ENCODE measurements around the gene ADGRF5.

The ADGRF5 gene

DNA sequence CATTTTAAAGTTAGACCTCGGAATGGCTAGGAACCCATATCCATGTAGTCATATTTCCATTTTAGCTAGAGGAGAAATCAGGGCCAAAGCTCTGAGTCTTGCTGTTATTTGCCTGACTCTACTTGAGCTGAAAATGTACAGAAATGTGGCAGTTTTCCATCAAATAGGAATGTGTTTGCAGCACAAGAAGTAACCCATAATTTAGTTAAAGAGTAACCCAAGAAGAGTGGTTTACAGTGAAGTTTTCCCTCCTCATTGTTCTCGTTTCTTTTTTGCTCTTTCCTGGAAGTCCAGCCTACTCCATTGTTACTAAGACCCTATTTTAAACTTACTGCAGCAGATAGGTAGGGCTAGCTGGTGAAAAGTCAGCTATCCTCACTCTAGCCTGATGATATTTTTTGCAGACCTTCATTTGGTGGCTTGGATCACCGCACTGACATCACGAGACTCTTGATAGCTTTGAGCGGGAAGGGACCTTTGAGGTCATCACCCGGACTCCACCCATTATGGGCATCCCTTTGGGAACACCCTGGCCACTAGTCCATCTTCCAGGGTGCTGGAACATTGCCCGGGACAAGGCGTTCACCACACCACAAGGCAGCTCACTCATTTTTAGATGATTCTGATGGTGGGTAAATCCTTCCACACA is 28.0 kb upstream of the ADGRF5 start:
- Histone ChIP-seq H3K4me1 (ENCODE audit: insufficient read depth, low read length, severe bottlenecking) (no peaks in the 10 kb centered on the region), H3K27ac (ENCODE audit: low read depth, low read length, poor library complexity, severe bottlenecking) (no peak overlapping the region), H3K36me3 (ENCODE audit: insufficient read depth, low read length) (no peaks in the 10 kb centered on the region), H4K20me1 (ENCODE audit: insufficient read depth, low read length) (no peaks in the 10 kb centered on the region), H3K27me3 (ENCODE audit: insufficient read depth, low read length) (no peaks in the 10 kb centered on the region), H3K4me3 (ENCODE audit: low read depth, low read length, poor library complexity, severe bottlenecking) (no peak overlapping the region), H3K9me2 (ENCODE audit: low read depth, low read length) (no peaks in the 10 kb centered on the region), H3K9ac (ENCODE audit: low read length) (no peak overlapping the region), H3K9me3 (ENCODE audit: low read length) (no peaks in the 10 kb centered on the region), H3K79me2 (ENCODE audit: insufficient read depth, low read length) (no peaks in the 10 kb centered on the region), H2AFZ (ENCODE audit: low read length) (no peak overlapping the region), H3F3A (ENCODE audit: insufficient read depth, low read length) (no peaks in the 10 kb centered on the region), H3K4me2 (ENCODE audit: low read length) (no peak overlapping the region)
- TF ChIP-seq EZH2 (IDR thresholded peaks at IDR 0.05; ENCODE audit: borderline replicate concordance, low read length), result no peak
- TF ChIP-seq, protein P1, sequence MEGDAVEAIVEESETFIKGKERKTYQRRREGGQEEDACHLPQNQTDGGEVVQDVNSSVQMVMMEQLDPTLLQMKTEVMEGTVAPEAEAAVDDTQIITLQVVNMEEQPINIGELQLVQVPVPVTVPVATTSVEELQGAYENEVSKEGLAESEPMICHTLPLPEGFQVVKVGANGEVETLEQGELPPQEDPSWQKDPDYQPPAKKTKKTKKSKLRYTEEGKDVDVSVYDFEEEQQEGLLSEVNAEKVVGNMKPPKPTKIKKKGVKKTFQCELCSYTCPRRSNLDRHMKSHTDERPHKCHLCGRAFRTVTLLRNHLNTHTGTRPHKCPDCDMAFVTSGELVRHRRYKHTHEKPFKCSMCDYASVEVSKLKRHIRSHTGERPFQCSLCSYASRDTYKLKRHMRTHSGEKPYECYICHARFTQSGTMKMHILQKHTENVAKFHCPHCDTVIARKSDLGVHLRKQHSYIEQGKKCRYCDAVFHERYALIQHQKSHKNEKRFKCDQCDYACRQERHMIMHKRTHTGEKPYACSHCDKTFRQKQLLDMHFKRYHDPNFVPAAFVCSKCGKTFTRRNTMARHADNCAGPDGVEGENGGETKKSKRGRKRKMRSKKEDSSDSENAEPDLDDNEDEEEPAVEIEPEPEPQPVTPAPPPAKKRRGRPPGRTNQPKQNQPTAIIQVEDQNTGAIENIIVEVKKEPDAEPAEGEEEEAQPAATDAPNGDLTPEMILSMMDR (IDR thresholded peaks at IDR 0.05; ENCODE audit: low read length), result no peak

- no peaks in the 10 kb centered on the region for H3K9me3 ChIP-seq (ENCODE audit: low read length)
- no peak overlapping the region for H3K4me3 ChIP-seq (ENCODE audit: low read depth, low read length, poor library complexity, severe bottlenecking)
- H3K9ac ChIP-seq (ENCODE audit: low read length), result no peak overlapping the region
- H3K79me2 ChIP-seq (ENCODE audit: insufficient read depth, low read length), result no peaks in the 10 kb centered on the region
- no peaks in the 10 kb centered on the region for H3K9me2 ChIP-seq (ENCODE audit: low read depth, low read length)
- no peak overlapping the region for H3K4me2 ChIP-seq (ENCODE audit: low read length)
- H2AFZ ChIP-seq (ENCODE audit: low read length), result no peak overlapping the region
- no peak for TF ChIP-seq EZH2 (IDR thresholded peaks at IDR 0.05; ENCODE audit: borderline replicate concordance, low read length)
- TF ChIP-seq, protein P1 (IDR thresholded peaks at IDR 0.05; ENCODE audit: low read length), result no peak
- no peaks in the 10 kb centered on the region for H4K20me1 ChIP-seq (ENCODE audit: insufficient read depth, low read length)
- H3K27ac ChIP-seq (ENCODE audit: low read depth, low read length, poor library complexity, severe bottlenecking), result no peak overlapping the region
- no peaks in the 10 kb centered on the region for H3K36me3 ChIP-seq (ENCODE audit: insufficient read depth, low read length)
- H3K4me1 ChIP-seq (ENCODE audit: insufficient read depth, low read length, severe bottlenecking), result no peaks in the 10 kb centered on the region
- no peaks in the 10 kb centered on the region for H3K27me3 ChIP-seq (ENCODE audit: insufficient read depth, low read length)
- no peaks in the 10 kb centered on the region for H3F3A ChIP-seq (ENCODE audit: insufficient read depth, low read length)
Observed at GRCh38 chr6:46948699-46949098, 27.0 kb upstream of the ADGRF5 start.

- TF ChIP-seq EZH2 (IDR thresholded peaks at IDR 0.05; ENCODE audit: borderline replicate concordance, low read length), result no peak
- TF ChIP-seq, protein P1 (IDR thresholded peaks at IDR 0.05; ENCODE audit: low read length), result no peak
Observed at GRCh38 chr6:46947497-46947896, 25.8 kb upstream of the ADGRF5 start.

More at GRCh38 chr6:46947497-46947896, 25.8 kb upstream of the ADGRF5 start:
- Histone ChIP-seq H3K9me3 (ENCODE audit: low read length) (no peaks in the 10 kb centered on the region), H3K79me2 (ENCODE audit: insufficient read depth, low read length) (no peaks in the 10 kb centered on the region), H4K20me1 (ENCODE audit: insufficient read depth, low read length) (no peaks in the 10 kb centered on the region), H3K9ac (ENCODE audit: low read length) (no peak overlapping the region), H3F3A (ENCODE audit: insufficient read depth, low read length) (no peaks in the 10 kb centered on the region), H3K4me1 (ENCODE audit: insufficient read depth, low read length, severe bottlenecking) (no peaks in the 10 kb centered on the region), H3K4me3 (ENCODE audit: low read depth, low read length, poor library complexity, severe bottlenecking) (no peak overlapping the region), H3K9me2 (ENCODE audit: low read depth, low read length) (no peaks in the 10 kb centered on the region), H3K4me2 (ENCODE audit: low read length) (no peak overlapping the region), H3K27ac (ENCODE audit: low read depth, low read length, poor library complexity, severe bottlenecking) (no peak overlapping the region), H3K36me3 (ENCODE audit: insufficient read depth, low read length) (no peaks in the 10 kb centered on the region), H3K27me3 (ENCODE audit: insufficient read depth, low read length) (no peaks in the 10 kb centered on the region), H2AFZ (ENCODE audit: low read length) (no peak overlapping the region)
